ENCODE data around the gene PCED1B.

PCED1B gene

DNA sequence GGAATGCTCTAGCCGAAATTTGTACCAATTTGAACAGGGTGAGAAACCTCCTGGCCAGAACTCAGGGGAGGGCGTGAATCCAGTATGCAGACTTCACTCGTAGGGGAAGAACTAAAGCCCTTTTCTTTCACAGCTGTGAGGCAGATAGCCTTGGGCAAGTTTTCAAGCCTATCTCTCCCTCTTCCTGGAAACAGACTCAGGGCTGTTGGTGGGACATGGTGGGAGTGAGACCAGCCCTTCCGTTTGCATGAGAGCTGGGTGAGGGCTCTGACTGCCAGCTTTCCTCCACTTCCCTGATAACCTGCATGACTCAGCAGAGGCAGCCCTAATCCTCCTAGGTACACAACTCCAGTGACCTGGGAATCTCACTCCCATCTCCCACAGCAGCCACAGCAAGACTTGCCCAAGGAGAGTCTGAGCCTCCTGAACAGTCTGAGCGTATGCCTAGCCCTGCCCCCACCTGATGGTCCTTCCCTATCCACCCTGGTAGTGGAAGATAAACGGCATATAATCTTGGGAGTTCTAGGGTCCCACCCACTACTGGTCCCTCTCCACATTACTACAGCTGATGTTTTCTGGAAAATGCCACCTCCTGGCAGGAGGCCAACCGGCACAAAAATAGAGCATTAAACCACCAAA is 170.4 kb downstream of the PCED1B start (continued):
- TF ChIP-seq PRDM10 (tag by site-specific recombination; IDR thresholded peaks at IDR 0.05) (no peak), ZNF146 (tag by site-specific recombination; IDR thresholded peaks at IDR 0.05) (no peak), GLIS1 (tag by site-specific recombination; IDR thresholded peaks at IDR 0.05) (peak; percentile 83; the same call in 1 of the 2 replicates), ZFHX2 (tag by site-specific recombination; conservative IDR thresholded peaks at IDR 0.05) (no peak)

GRCh38 chr12:47251919-47252318 is 172.5 kb downstream of the PCED1B start:
- Histone ChIP-seq H3K27ac (ENCODE audit: extremely low read depth, low read depth, low read length) (no peak overlapping the region), H3K9me3 (ENCODE audit: control insufficient read depth, insufficient read depth, low read depth, low read length) (no peaks in the 10 kb centered on the region), H3K36me3 (ENCODE audit: control insufficient read depth in 2 of 2, insufficient read depth in 1 of 2, low read length in 2 of 2) (no peaks in the 10 kb centered on the region), H3K4me1 (ENCODE audit: control insufficient read depth, insufficient read depth, low read length) (no peaks in the 10 kb centered on the region), H3K4me3 (ENCODE audit: low read depth, low read length) (no peak overlapping the region)
- TF ChIP-seq SETDB1 (IDR thresholded peaks at IDR 0.05; ENCODE audit: insufficient read length, low read length) (no peak), ZNF624 (tag by site-specific recombination; IDR thresholded peaks at IDR 0.05) (no peak), ZNF548 (tag by site-specific recombination; IDR thresholded peaks at IDR 0.05) (no peak), ZNF302 (tag by site-specific recombination; IDR thresholded peaks at IDR 0.05; ENCODE audit: low read depth) (no peak), ZSCAN30 (tag by site-specific recombination; IDR thresholded peaks at IDR 0.05) (no peak)
- CTCF ChIA-PET, result interaction anchor here (1.2 kb wide), 1 partner anchor 54 kb away, joined by 3 read pairs; no protein-coding TSS in a partner anchor
- POLR2A ChIA-PET, result no interaction called here

DNA sequence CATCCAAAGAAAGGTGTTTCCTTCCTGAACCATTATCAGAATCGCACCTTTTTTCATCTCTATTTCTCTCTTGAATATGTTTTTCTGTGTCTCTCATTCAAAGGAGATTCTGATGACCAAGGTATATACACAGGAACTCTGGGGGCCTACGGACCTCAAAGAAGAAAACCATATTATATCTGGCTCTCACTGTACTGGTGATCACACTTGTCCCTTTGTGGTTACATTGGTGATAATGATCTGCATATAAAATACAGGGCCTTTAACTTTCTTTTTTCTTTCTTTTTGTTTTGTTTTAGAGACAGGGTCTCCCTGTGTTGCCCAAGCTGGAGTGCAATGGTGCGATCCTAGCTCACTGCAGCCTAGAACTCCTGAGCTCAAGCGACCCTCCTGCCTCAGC is 185.5 kb downstream of the PCED1B start:
- Histone ChIP-seq H3K27ac (ENCODE audit: extremely low read depth, low read depth, low read length) (no peak overlapping the region), H3K4me1 (ENCODE audit: control insufficient read depth, insufficient read depth, low read length) (no peaks in the 10 kb centered on the region), H3K4me3 (ENCODE audit: low read depth, low read length) (no peak overlapping the region), H3K9me3 (ENCODE audit: control insufficient read depth, insufficient read depth, low read depth, low read length) (no peaks in the 10 kb centered on the region), H3K36me3 (ENCODE audit: control insufficient read depth in 2 of 2, insufficient read depth in 1 of 2, low read length in 2 of 2) (no peaks in the 10 kb centered on the region)
- POLR2A ChIA-PET, result no interaction called here
- CTCF ChIA-PET, result no interaction called here
- TF ChIP-seq PRDM6 (tag by site-specific recombination; IDR thresholded peaks at IDR 0.05) (no peak), ZNF629 (tag by site-specific recombination; IDR thresholded peaks at IDR 0.05) (no peak), ZNF621 (tag by site-specific recombination; IDR thresholded peaks at IDR 0.05) (no peak), ZNF155 (tag by site-specific recombination; IDR thresholded peaks at IDR 0.05) (no peak), ZXDB (tag by site-specific recombination; IDR thresholded peaks at IDR 0.05) (no peak), ZNF10 (tag by site-specific recombination; IDR thresholded peaks at IDR 0.05) (no peak), ZNF791 (tag by site-specific recombination; IDR thresholded peaks at IDR 0.05) (no peak), ZNF843 (tag by site-specific recombination; IDR thresholded peaks at IDR 0.05) (no peak)

Measured in HEK293 (cell line).